GM12878 (cell line): ENCODE results near the gene MAN1A1. TPM values are rescaled to one million over a fixed set of nuclear protein-coding genes. Genes with fewer than 3 reads are reported as not detected.

ENCODE experiments used
- ATAC-seq: fragments of 200-7000 bp; cut with Tn5 transposase; 3 replicates; pipeline ENCODE4 v1.9.1; 2020; ENCODE audit warnings: mild to moderate bottlenecking, moderate library complexity
- BruUV-seq: library from RNA; stranded (reverse); fragments of 400-500 nt; replicated peaks from 2 replicates; lab custom pipeline; 2021; lab: Mats Ljungman, UMichigan
- CTCF ChIA-PET: fragments of 300-600 bp; sonication (Branson Sonifier 250); formaldehyde crosslinking; extraction: SDS; loops from one replicate; lab custom pipeline; 2021; ENCODE audit warnings: inconsistent platforms; lab: Yijun Ruan, JAX
- POLR2A ChIA-PET: fragments of 350-600 bp; formaldehyde crosslinking; extraction: SDS; loops from one replicate; lab custom pipeline; 2021; ENCODE audit warnings: inconsistent platforms; lab: Charles Lee
- RAD21 ChIA-PET: fragments of 300-600 bp; sonication (Branson Sonifier 250); formaldehyde crosslinking; loops from one replicate; lab custom pipeline; 2023; ENCODE audit warnings: antibody characterized with exemption; ENCODE audit not compliant: unreplicated experiment; lab: Charles Lee
- SMC1A ChIA-PET: fragments of 300-600 bp; sonication (Branson Sonifier 250); formaldehyde crosslinking; loops from one replicate; lab custom pipeline; 2023; ENCODE audit not compliant: unreplicated experiment, uncharacterized antibody; lab: Charles Lee
- DNase-seq: peaks from one replicate; pipeline ENCODE4 v3.0.0-alpha.2; 2011; ENCODE audit warnings: low read depth, low spot score
- FAIRE-seq: peaks from 3 replicates; lab custom pipeline; 2011; peaks lifted over from hg19 to GRCh38; lab: Jason Lieb, UNC
- H2AFZ ChIP-seq: 2 replicates; pipeline ENCODE4 v1.6.0; 2011; ENCODE audit warnings: low read depth, low read length, control low read depth; ENCODE audit not compliant: control insufficient read depth
- H3K27ac ChIP-seq: 2 replicates; pipeline ENCODE4 v1.5.1; 2011; ENCODE audit warnings: control low read depth; ENCODE audit not compliant: control insufficient read depth, insufficient read depth
- H3K27me3 ChIP-seq, 2 experiments: replicated peaks in 1 of 2; 2 replicates each; pipeline versions ENCODE4 v1.6.0 to v1.6.1; 2011; ENCODE audit warnings: low read length in 1 of 2; ENCODE audit not compliant: control insufficient read depth in 2 of 2, insufficient read depth in 2 of 2
- H3K36me3 ChIP-seq, 2 experiments: 2 replicates each; pipeline ENCODE4 v1.5.1; 2011; ENCODE audit warnings: low read length in 1 of 2; ENCODE audit not compliant: control insufficient read depth in 2 of 2, insufficient read depth in 2 of 2
- H3K4me1 ChIP-seq: 2 replicates; pipeline ENCODE4 v1.6.1; 2011; ENCODE audit warnings: mild to moderate bottlenecking, low read length, moderate library complexity, mixed read lengths; ENCODE audit not compliant: control insufficient read depth, insufficient read depth
- H3K4me2 ChIP-seq: 2 replicates; pipeline ENCODE4 v1.6.0; 2011; ENCODE audit warnings: control low read depth; ENCODE audit not compliant: control insufficient read depth, insufficient read depth
- H3K4me3 ChIP-seq: fragments of 200-600 bp; sonication (generic); 2 replicates; pipeline ENCODE4 v1.5.1; 2016
- H3K79me2 ChIP-seq: 2 replicates; pipeline ENCODE4 v1.6.0; 2011; ENCODE audit warnings: low read length; ENCODE audit not compliant: control insufficient read depth, insufficient read depth
- H3K9ac ChIP-seq: 2 replicates; pipeline ENCODE4 v1.8.0; 2011; ENCODE audit warnings: low read length, control low read depth, mixed read lengths; ENCODE audit not compliant: control insufficient read depth, insufficient read depth
- H3K9me3 ChIP-seq: replicated peaks from 3 replicates; pipeline ENCODE4 v1.5.1; 2011; ENCODE audit warnings: mild to moderate bottlenecking, low read length; ENCODE audit not compliant: control insufficient read depth, insufficient read depth
- H4K20me1 ChIP-seq: 2 replicates; pipeline ENCODE4 v1.6.0; 2011; ENCODE audit not compliant: control insufficient read depth, insufficient read depth
- ATF7 ChIP-seq: fragments of 450-650 bp; IDR thresholded peaks from 2 replicates; pipeline ENCODE4 v1.6.1; 2016; ENCODE audit warnings: low read depth, mild to moderate bottlenecking
- CBX5 ChIP-seq: sonication (generic); IDR thresholded peaks from 2 replicates; pipeline ENCODE4 v1.6.1; 2016; ENCODE audit warnings: low read depth, moderate library complexity, mild to moderate bottlenecking, inconsistent platforms
- CHD4 ChIP-seq: fragments of 200-600 bp; sonication (generic); IDR thresholded peaks from 2 replicates; pipeline ENCODE4 v1.6.1; 2016; ENCODE audit warnings: mild to moderate bottlenecking
- ETV6 ChIP-seq, 2 experiments: fragments of 450-650 bp in 1 of 2; IDR thresholded peaks in 1 of 2; conservative IDR thresholded peaks in 1 of 2; 2 replicates each; pipeline ENCODE4 v1.6.1; 2014; ENCODE audit warnings: antibody characterized with exemption in 1 of 2, borderline replicate concordance in 1 of 2, low read depth in 1 of 2, mild to moderate bottlenecking in 1 of 2, moderate library complexity in 1 of 2
- KLF5 ChIP-seq: fragments of 450-650 bp; IDR thresholded peaks from 2 replicates; pipeline ENCODE4 v1.6.1; 2014; ENCODE audit warnings: mild to moderate bottlenecking; ENCODE audit not compliant: partially characterized antibody
- NFIC ChIP-seq: IDR thresholded peaks from 2 replicates; pipeline ENCODE4 v1.6.1; 2012; ENCODE audit warnings: low read depth, mild to moderate bottlenecking, inconsistent platforms, low read length, moderate library complexity
- PAX5 ChIP-seq: IDR thresholded peaks from 2 replicates; pipeline ENCODE4 v1.6.1; 2011; ENCODE audit warnings: low read depth, low read length, borderline replicate concordance
- POLR2A ChIP-seq: IDR thresholded peaks from 2 replicates; pipeline ENCODE4 v1.6.1; 2011; ENCODE audit warnings: low read depth, mild to moderate bottlenecking, low read length
- SUPT20H ChIP-seq: IDR thresholded peaks from 2 replicates; pipeline ENCODE4 v1.6.1; 2011; ENCODE audit warnings: low read depth, mild to moderate bottlenecking, low read length, moderate library complexity, borderline replicate concordance; ENCODE audit not compliant: control insufficient read depth
- TAF1 ChIP-seq: IDR thresholded peaks from 2 replicates; pipeline ENCODE4 v1.6.1; 2011; ENCODE audit warnings: mild to moderate bottlenecking, low read depth, low read length, borderline replicate concordance
- ZNF384 ChIP-seq: IDR thresholded peaks from 2 replicates; pipeline ENCODE4 v1.6.1; 2012; ENCODE audit warnings: low read depth, mild to moderate bottlenecking, low read length, improper control_type of control experiment, borderline replicate concordance
- ZNF622 ChIP-seq: fragments of 450-650 bp; IDR thresholded peaks from 2 replicates; pipeline ENCODE4 v1.6.1; 2017; ENCODE audit warnings: mild to moderate bottlenecking, inconsistent platforms
- WGBS: methylation state at CpG from one replicate; pipeline ENCODE4 v1.1.6; 2016; ENCODE audit warnings: low lambda C conversion rate; ENCODE audit not compliant: insufficient replicate concordance, insufficient coverage; ENCODE audit errors: missing lambda C conversion rate; 5-methylcytosine and 5-hydroxymethylcytosine counted together
- in situ Hi-C: fragments of 300-500 bp; cut with MboI; formaldehyde crosslinking; loops from 9 replicates; pipeline ENCODE4 v1.14.3; 2018; ENCODE audit warnings: mixed read lengths
- intact Hi-C: fragments of 100-400 bp; cut with micrococcal nuclease; formaldehyde crosslinking; loops from one replicate; pipeline ENCODE4 v1.14.2; 2022; ENCODE audit not compliant: unreplicated experiment
- polyA plus RNA-seq, 11 experiments: library from polyadenylated mRNA; depleted of rRNA in 4 of 11; unstranded in 6 of 11; stranded (reverse) in 5 of 11; fragments of >200 nt; fragmentation: Nextera tagmentation in 4 of 11; fragmentation: Illumina TruSeq in 1 of 11; extraction: Ambion mirVana in 4 of 11; extraction: Trizol in 1 of 11; gene quantifications; 1 replicate in 1 of 11; 2 replicates in 10 of 11; pipeline versions ENCODE4 v1.2.1 to v1.2.3, GENCODE V29; 2011 to 2016; ENCODE audit warnings: inconsistent platforms in 2 of 11, missing spikeins in 2 of 11, low read depth in 1 of 11
- total RNA-seq, 4 experiments: library from RNA; depleted of rRNA in 3 of 4; stranded (reverse); fragments of >200 nt in 3 of 4; fragmentation: Illumina TruSeq in 1 of 4; extraction: Trizol in 1 of 4; gene quantifications; 2 replicates each; pipeline versions ENCODE4 v1.2.1 to v1.2.3, GENCODE V29; 2013 to 2021
- TF ChIP-seq, protein P1 (sequence below): fragments of 450-650 bp; IDR thresholded peaks from 2 replicates; pipeline ENCODE4 v1.6.1; 2017; ENCODE audit warnings: borderline replicate concordance
- TF ChIP-seq, protein P2 (sequence below): IDR thresholded peaks from 2 replicates; pipeline ENCODE4 v1.6.1; 2011; ENCODE audit warnings: borderline replicate concordance, low read depth, mild to moderate bottlenecking, moderate library complexity, low read length; ENCODE audit not compliant: insufficient read depth, poor library complexity, severe bottlenecking
- TF ChIP-seq, protein P3 (sequence below): IDR thresholded peaks from 2 replicates; pipeline ENCODE4 v1.6.1; 2012; ENCODE audit warnings: low read depth, low read length, improper control_type of control experiment

The MAN1A1 gene
- total and polyA plus RNA-seq, 10 of the 15 experiments (the other 5 are each of a cell fraction or from before 2014, with no cell fraction given): 5.4 to 28.1 (median 19.5) TPM

DNA sequence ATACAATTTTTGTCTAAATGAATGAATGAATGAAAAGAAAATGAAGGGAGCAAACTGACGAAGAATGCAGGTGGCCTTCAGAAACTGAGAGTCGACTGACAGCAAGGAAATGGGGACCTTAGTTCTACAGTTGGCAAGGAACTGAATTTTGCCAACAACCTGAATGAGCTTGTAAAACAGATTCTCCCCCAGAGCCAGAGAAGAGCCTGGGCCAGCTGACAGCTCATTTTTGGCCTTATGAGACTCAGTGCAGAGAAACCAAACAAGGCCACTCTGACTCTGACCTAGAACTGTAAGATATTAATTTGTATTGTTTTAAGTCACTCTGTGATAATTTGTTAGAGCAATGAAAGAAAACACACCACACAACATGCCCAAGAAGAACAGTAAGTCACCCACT, 21.8 kb downstream of the MAN1A1 start (continued):
- TF ChIP-seq, protein P1, sequence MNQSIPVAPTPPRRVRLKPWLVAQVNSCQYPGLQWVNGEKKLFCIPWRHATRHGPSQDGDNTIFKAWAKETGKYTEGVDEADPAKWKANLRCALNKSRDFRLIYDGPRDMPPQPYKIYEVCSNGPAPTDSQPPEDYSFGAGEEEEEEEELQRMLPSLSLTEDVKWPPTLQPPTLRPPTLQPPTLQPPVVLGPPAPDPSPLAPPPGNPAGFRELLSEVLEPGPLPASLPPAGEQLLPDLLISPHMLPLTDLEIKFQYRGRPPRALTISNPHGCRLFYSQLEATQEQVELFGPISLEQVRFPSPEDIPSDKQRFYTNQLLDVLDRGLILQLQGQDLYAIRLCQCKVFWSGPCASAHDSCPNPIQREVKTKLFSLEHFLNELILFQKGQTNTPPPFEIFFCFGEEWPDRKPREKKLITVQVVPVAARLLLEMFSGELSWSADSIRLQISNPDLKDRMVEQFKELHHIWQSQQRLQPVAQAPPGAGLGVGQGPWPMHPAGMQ: no peak
- TF ChIP-seq CBX5: no peak

DNA sequence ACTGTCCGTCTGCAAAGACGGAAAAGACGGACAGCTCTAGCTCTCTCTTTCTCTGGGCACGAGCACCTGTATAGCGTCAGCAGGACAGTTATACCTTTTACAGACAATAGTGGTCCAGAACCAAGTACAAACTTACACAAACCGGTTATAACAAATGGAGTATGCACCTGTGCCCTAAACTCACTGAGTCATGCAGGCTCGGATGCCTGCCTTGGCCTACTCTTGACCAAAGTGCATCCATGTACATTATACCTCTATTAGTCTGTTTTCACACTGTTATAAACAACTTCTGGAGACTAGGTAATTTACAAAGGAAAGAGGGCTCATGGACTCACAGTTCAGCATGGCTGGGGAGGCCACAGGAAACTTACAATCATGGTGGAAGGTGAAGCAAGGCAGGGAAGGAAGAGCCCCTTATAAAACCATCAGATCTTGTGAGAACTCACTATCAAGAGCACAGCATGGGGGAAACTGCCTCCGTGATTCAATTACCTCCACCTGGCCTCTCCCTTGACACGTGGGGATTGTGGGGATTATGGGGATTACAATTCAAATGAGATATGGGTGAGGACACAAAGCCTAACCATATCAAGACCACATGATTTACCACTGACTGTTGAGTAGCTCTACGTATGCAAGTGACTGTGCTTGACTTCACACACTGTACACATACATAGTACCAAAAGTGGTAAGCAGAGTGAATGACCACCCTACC, 23.1 kb downstream of the MAN1A1 start:
- H3K4me1 ChIP-seq: no peaks in the 10 kb centered on the region
- POLR2A ChIA-PET: interaction anchor here (1.2 to 2.2 kb wide), 6 partner anchors 11 to 108 kb away, joined by 3 to 8 read pairs (median 6); no protein-coding TSS in a partner anchor
- SMC1A ChIA-PET: interaction anchor here (0.7 to 3.9 kb wide), 8 partner anchors 8 to 21 kb away, joined by 3 to 27 read pairs (median 6); no protein-coding TSS in a partner anchor
- no peaks in the 10 kb centered on the region for H3K79me2 ChIP-seq
- in situ Hi-C loops: no loop called here
- no peak overlapping the region for H3K27ac ChIP-seq
- DNase-seq (no peak), ATAC-seq (no peak), FAIRE-seq (no peak)
- no peak overlapping the region for H3K4me2 ChIP-seq
- no peaks in the 10 kb centered on the region for H4K20me1 ChIP-seq
- H3K36me3 ChIP-seq: peaks cover 3 to 9% of the 10 kb centered on the region in 2 experiments
- H3K27me3 ChIP-seq: no peaks in the 10 kb centered on the region
- no peak overlapping the region for H3K4me3 ChIP-seq
- H2AFZ ChIP-seq: no peak overlapping the region
- no TSS peak for BruUV-seq
- no peak overlapping the region for H3K9ac ChIP-seq
- H3K9me3 ChIP-seq: no peaks in the 10 kb centered on the region
- RAD21 ChIA-PET: interaction anchor here (0.8 to 4.8 kb wide), 4 partner anchors 8 to 17 kb away, joined by 3 to 25 read pairs (median 5); no protein-coding TSS in a partner anchor
- CTCF ChIA-PET: interaction anchor here (0.9 to 2.1 kb wide), 6 partner anchors 8 to 178 kb away, joined by 3 to 9 read pairs (median 4); no protein-coding TSS in a partner anchor
- intact Hi-C loops: no loop called here
- 94% methylated on average over 10 of the region's 10 CpGs for WGBS
- TF ChIP-seq POLR2A (no peak), ATF7 (no peak), PAX5 (no peak), TAF1 (no peak), ZNF622 (no peak), ZNF384 (no peak), NFIC (no peak), KLF5 (no peak), SUPT20H (no peak), ETV6 (conservative IDR thresholded peaks at IDR 0.05 in 1 of 2, IDR thresholded peaks at IDR 0.05 in 1 of 2; ENCODE audit: borderline replicate concordance in 1 of 2, low read depth in 1 of 2) (no peak), CHD4 (no peak)
- TF ChIP-seq, protein P2, sequence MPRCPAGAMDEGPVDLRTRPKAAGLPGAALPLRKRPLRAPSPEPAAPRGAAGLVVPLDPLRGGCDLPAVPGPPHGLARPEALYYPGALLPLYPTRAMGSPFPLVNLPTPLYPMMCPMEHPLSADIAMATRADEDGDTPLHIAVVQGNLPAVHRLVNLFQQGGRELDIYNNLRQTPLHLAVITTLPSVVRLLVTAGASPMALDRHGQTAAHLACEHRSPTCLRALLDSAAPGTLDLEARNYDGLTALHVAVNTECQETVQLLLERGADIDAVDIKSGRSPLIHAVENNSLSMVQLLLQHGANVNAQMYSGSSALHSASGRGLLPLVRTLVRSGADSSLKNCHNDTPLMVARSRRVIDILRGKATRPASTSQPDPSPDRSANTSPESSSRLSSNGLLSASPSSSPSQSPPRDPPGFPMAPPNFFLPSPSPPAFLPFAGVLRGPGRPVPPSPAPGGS: no peak
- TF ChIP-seq, protein P3, sequence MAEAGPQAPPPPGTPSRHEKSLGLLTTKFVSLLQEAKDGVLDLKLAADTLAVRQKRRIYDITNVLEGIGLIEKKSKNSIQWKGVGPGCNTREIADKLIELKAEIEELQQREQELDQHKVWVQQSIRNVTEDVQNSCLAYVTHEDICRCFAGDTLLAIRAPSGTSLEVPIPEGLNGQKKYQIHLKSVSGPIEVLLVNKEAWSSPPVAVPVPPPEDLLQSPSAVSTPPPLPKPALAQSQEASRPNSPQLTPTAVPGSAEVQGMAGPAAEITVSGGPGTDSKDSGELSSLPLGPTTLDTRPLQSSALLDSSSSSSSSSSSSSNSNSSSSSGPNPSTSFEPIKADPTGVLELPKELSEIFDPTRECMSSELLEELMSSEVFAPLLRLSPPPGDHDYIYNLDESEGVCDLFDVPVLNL: no peak
